Ovary (tissue), 3 donors: ENCODE measurements around the gene CACNB2.

Experiments used
- EP300 ChIP-seq: sonication (generic); formaldehyde crosslinking; IDR thresholded peaks from one replicate; pipeline ENCODE4 v1.6.1; 2017; ENCODE audit warnings: antibody characterized with exemption
- POLR2A ChIP-seq: fragments of 450-650 bp; IDR thresholded peaks from one replicate; pipeline ENCODE4 v1.6.1; 2017; ENCODE audit warnings: antibody characterized with exemption, mild to moderate bottlenecking, moderate library complexity
- TF ChIP-seq, protein P1 (sequence below), 3 donors: fragments of 450-650 bp in 2 of 3; fragments of 200-600 bp in 1 of 3; IDR thresholded peaks; one replicate each; pipeline versions ENCODE4 v1.5.1 to v1.8.0; 2016 to 2022; ENCODE audit warnings: antibody characterized with exemption in 3 of 3, mild to moderate bottlenecking in 1 of 3
- donor health status: DM: no; HTN: no; CAD: no.

DNA sequence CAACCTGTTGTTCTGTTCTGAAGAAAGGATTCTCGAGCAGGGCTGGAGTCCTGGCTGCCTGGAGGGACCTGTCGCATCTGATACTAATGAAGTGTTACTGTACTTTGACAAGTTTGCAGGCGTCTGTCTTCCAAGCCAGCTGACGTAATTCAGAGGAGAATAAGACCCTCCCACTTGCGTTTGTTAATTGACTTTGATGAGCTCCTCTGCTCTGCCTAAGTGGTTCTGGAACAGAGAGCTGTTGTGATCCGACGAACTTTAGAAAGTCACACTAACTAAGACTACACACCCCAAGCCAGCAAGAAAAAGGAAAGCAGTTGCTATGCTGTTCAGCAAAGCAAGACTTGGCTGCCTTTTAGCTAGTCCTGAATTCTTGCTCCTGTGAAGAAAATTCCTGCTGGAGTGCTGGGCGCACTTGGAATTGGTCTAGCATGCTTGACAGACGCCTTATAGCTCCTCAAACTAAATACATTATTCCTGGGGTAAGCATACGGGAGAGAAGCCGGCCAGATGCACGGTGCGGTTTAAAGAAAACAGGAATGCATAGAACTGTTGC is 200.3 kb downstream of the CACNB2 start:
- TF ChIP-seq, protein P1, sequence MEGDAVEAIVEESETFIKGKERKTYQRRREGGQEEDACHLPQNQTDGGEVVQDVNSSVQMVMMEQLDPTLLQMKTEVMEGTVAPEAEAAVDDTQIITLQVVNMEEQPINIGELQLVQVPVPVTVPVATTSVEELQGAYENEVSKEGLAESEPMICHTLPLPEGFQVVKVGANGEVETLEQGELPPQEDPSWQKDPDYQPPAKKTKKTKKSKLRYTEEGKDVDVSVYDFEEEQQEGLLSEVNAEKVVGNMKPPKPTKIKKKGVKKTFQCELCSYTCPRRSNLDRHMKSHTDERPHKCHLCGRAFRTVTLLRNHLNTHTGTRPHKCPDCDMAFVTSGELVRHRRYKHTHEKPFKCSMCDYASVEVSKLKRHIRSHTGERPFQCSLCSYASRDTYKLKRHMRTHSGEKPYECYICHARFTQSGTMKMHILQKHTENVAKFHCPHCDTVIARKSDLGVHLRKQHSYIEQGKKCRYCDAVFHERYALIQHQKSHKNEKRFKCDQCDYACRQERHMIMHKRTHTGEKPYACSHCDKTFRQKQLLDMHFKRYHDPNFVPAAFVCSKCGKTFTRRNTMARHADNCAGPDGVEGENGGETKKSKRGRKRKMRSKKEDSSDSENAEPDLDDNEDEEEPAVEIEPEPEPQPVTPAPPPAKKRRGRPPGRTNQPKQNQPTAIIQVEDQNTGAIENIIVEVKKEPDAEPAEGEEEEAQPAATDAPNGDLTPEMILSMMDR (IDR thresholded peaks at IDR 0.05) = no peak
- TF ChIP-seq POLR2A = no peak
- no peak for TF ChIP-seq EP300
